ENCODE results near the gene EIF5B.

Gene EIF5B

GRCh38 chr2:99373144-99373543, 36.0 kb downstream of the EIF5B start:
- H3K9me3 ChIP-seq (replicated peaks; ENCODE audit: low read length): no peaks in the 10 kb centered on the region

GRCh38 chr2:99374747-99375146, 37.6 kb downstream of the EIF5B start:
- Histone ChIP-seq H3K36me3 (ENCODE audit: insufficient read depth, low read length) (peaks cover 64% of the 10 kb centered on the region), H3K9me3 (replicated peaks; ENCODE audit: low read length) (no peaks in the 10 kb centered on the region)

More at GRCh38 chr2:99373144-99373543, 36.0 kb downstream of the EIF5B start:
- H3K36me3 ChIP-seq (ENCODE audit: insufficient read depth, low read length): peaks cover 64% of the 10 kb centered on the region
- H3K9ac ChIP-seq (ENCODE audit: low read depth, low read length): no peak overlapping the region
- no peaks in the 10 kb centered on the region for H3K4me1 ChIP-seq (ENCODE audit: control insufficient read depth, insufficient read depth, low read length)
- no peak overlapping the region for H3K4me2 ChIP-seq (ENCODE audit: low read length)
- H3K4me3 ChIP-seq (ENCODE audit: low read length): no peak overlapping the region
- H3K27me3 ChIP-seq (ENCODE audit: control insufficient read depth, insufficient read depth, low read length): no peaks in the 10 kb centered on the region

GRCh38 chr2:99376254-99376864, 39.2 kb downstream of the EIF5B start:
- H3K4me3 ChIP-seq (ENCODE audit: low read length): no peak overlapping the region

More at GRCh38 chr2:99374747-99375146, 37.6 kb downstream of the EIF5B start:
- Histone ChIP-seq H3K4me1 (ENCODE audit: control insufficient read depth, insufficient read depth, low read length) (no peaks in the 10 kb centered on the region), H3K4me2 (ENCODE audit: low read length) (no peak overlapping the region), H3K9ac (ENCODE audit: low read depth, low read length) (no peak overlapping the region), H3K27me3 (ENCODE audit: control insufficient read depth, insufficient read depth, low read length) (no peaks in the 10 kb centered on the region), H3K4me3 (ENCODE audit: low read length) (no peak overlapping the region)

GRCh38 chr2:99377879-99378278, 40.7 kb downstream of the EIF5B start:
- Histone ChIP-seq H3K27me3 (ENCODE audit: control insufficient read depth, insufficient read depth, low read length) (no peaks in the 10 kb centered on the region), H3K36me3 (ENCODE audit: insufficient read depth, low read length) (peaks cover 73% of the 10 kb centered on the region), H3K4me3 (ENCODE audit: low read length) (no peak overlapping the region), H3K4me2 (ENCODE audit: low read length) (no peak overlapping the region), H3K4me1 (ENCODE audit: control insufficient read depth, insufficient read depth, low read length) (no peaks in the 10 kb centered on the region), H3K9ac (ENCODE audit: low read depth, low read length) (no peak overlapping the region), H3K9me3 (replicated peaks; ENCODE audit: low read length) (no peaks in the 10 kb centered on the region)

More at GRCh38 chr2:99376254-99376864, 39.2 kb downstream of the EIF5B start:
- Histone ChIP-seq H3K9ac (ENCODE audit: low read depth, low read length) (no peak overlapping the region), H3K4me2 (ENCODE audit: low read length) (no peak overlapping the region), H3K4me1 (ENCODE audit: control insufficient read depth, insufficient read depth, low read length) (no peaks in the 10 kb centered on the region), H3K27me3 (ENCODE audit: control insufficient read depth, insufficient read depth, low read length) (no peaks in the 10 kb centered on the region), H3K36me3 (ENCODE audit: insufficient read depth, low read length) (peaks cover 67% of the 10 kb centered on the region), H3K9me3 (replicated peaks; ENCODE audit: low read length) (no peaks in the 10 kb centered on the region)

GRCh38 chr2:99380376-99381010, 43.3 kb downstream of the EIF5B start:
- Histone ChIP-seq H3K9ac (ENCODE audit: low read depth, low read length) (no peak overlapping the region), H3K4me2 (ENCODE audit: low read length) (no peak overlapping the region), H3K4me1 (ENCODE audit: control insufficient read depth, insufficient read depth, low read length) (no peaks in the 10 kb centered on the region), H3K4me3 (ENCODE audit: low read length) (no peak overlapping the region), H3K36me3 (ENCODE audit: insufficient read depth, low read length) (peaks cover 73% of the 10 kb centered on the region), H3K9me3 (replicated peaks; ENCODE audit: low read length) (no peaks in the 10 kb centered on the region), H3K27me3 (ENCODE audit: control insufficient read depth, insufficient read depth, low read length) (no peaks in the 10 kb centered on the region)

GRCh38 chr2:99382143-99382542, 45.0 kb downstream of the EIF5B start:
- Histone ChIP-seq H3K36me3 (ENCODE audit: insufficient read depth, low read length) (peaks cover 60% of the 10 kb centered on the region), H3K27me3 (ENCODE audit: control insufficient read depth, insufficient read depth, low read length) (no peaks in the 10 kb centered on the region), H3K4me1 (ENCODE audit: control insufficient read depth, insufficient read depth, low read length) (peaks cover 9% of the 10 kb centered on the region), H3K9ac (ENCODE audit: low read depth, low read length) (no peak overlapping the region), H3K4me2 (ENCODE audit: low read length) (no peak overlapping the region), H3K4me3 (ENCODE audit: low read length) (no peak overlapping the region), H3K9me3 (replicated peaks; ENCODE audit: low read length) (no peaks in the 10 kb centered on the region)

- H3K27me3 ChIP-seq (ENCODE audit: control insufficient read depth, insufficient read depth, low read length): no peaks in the 10 kb centered on the region
- no peak overlapping the region for H3K4me3 ChIP-seq (ENCODE audit: low read length)
- no peaks in the 10 kb centered on the region for H3K9me3 ChIP-seq (replicated peaks; ENCODE audit: low read length)
- H3K4me2 ChIP-seq (ENCODE audit: low read length): no peak overlapping the region
- H3K9ac ChIP-seq (ENCODE audit: low read depth, low read length): no peak overlapping the region
- peaks cover 21% of the 10 kb centered on the region for H3K4me1 ChIP-seq (ENCODE audit: control insufficient read depth, insufficient read depth, low read length)
- H3K36me3 ChIP-seq (ENCODE audit: insufficient read depth, low read length): peaks cover 39% of the 10 kb centered on the region
Measured at GRCh38 chr2:99386011-99386410, 48.8 kb downstream of the EIF5B start.

- Histone ChIP-seq H3K36me3 (ENCODE audit: insufficient read depth, low read length) (peaks cover 42% of the 10 kb centered on the region), H3K4me1 (ENCODE audit: control insufficient read depth, insufficient read depth, low read length) (peaks cover 21% of the 10 kb centered on the region)
Measured at GRCh38 chr2:99388892-99389291, 51.7 kb downstream of the EIF5B start.

GRCh38 chr2:99389371-99389770, 52.2 kb downstream of the EIF5B start:
- peaks cover 44% of the 10 kb centered on the region for H3K36me3 ChIP-seq (ENCODE audit: insufficient read depth, low read length)
- H3K9me3 ChIP-seq (replicated peaks; ENCODE audit: low read length): no peaks in the 10 kb centered on the region
- no peaks in the 10 kb centered on the region for H3K27me3 ChIP-seq (ENCODE audit: control insufficient read depth, insufficient read depth, low read length)
- H3K4me3 ChIP-seq (ENCODE audit: low read length): no peak overlapping the region
- H3K4me1 ChIP-seq (ENCODE audit: control insufficient read depth, insufficient read depth, low read length): peaks cover 21% of the 10 kb centered on the region
- peak overlapping the region; percentile 31 for H3K4me2 ChIP-seq (ENCODE audit: low read length)
- H3K9ac ChIP-seq (ENCODE audit: low read depth, low read length): peak overlapping the region; percentile 6

More at GRCh38 chr2:99388892-99389291, 51.7 kb downstream of the EIF5B start:
- Histone ChIP-seq H3K9ac (ENCODE audit: low read depth, low read length) (no peak overlapping the region), H3K9me3 (replicated peaks; ENCODE audit: low read length) (no peaks in the 10 kb centered on the region), H3K4me3 (ENCODE audit: low read length) (no peak overlapping the region), H3K4me2 (ENCODE audit: low read length) (no peak overlapping the region), H3K27me3 (ENCODE audit: control insufficient read depth, insufficient read depth, low read length) (no peaks in the 10 kb centered on the region)

GRCh38 chr2:99389946-99390345, 52.8 kb downstream of the EIF5B start:
- H3K9me3 ChIP-seq (replicated peaks; ENCODE audit: low read length): no peaks in the 10 kb centered on the region
- H3K4me3 ChIP-seq (ENCODE audit: low read length): no peak overlapping the region
- peak overlapping the region; percentile 6 for H3K9ac ChIP-seq (ENCODE audit: low read depth, low read length)
- H3K4me2 ChIP-seq (ENCODE audit: low read length): peak overlapping the region; percentile 31
- H3K4me1 ChIP-seq (ENCODE audit: control insufficient read depth, insufficient read depth, low read length): peaks cover 21% of the 10 kb centered on the region
- H3K36me3 ChIP-seq (ENCODE audit: insufficient read depth, low read length): peaks cover 45% of the 10 kb centered on the region
- H3K27me3 ChIP-seq (ENCODE audit: control insufficient read depth, insufficient read depth, low read length): no peaks in the 10 kb centered on the region

- Histone ChIP-seq H3K9ac (ENCODE audit: low read depth, low read length) (no peak overlapping the region), H3K4me2 (ENCODE audit: low read length) (no peak overlapping the region), H3K4me1 (ENCODE audit: control insufficient read depth, insufficient read depth, low read length) (no peaks in the 10 kb centered on the region), H3K36me3 (ENCODE audit: insufficient read depth, low read length) (peaks cover 92% of the 10 kb centered on the region), H3K27me3 (ENCODE audit: control insufficient read depth, insufficient read depth, low read length) (no peaks in the 10 kb centered on the region), H3K4me3 (ENCODE audit: low read length) (no peak overlapping the region), H3K9me3 (replicated peaks; ENCODE audit: low read length) (no peaks in the 10 kb centered on the region)
Measured at GRCh38 chr2:99395589-99396130, 58.5 kb downstream of the EIF5B start.
